A673 (cell line): ENCODE results near the gene FUT8. TPM values are rescaled to one million over a fixed set of nuclear protein-coding genes. Genes with fewer than 3 reads are reported as not detected.
"Not testable (repeated sequence)": the region's sequence is repeated elsewhere in the genome, so short reads cannot be mapped to it uniquely, and the experiment has no call there.

Source experiments
- BruUV-seq: library from RNA; stranded (reverse); fragments of 400-500 nt; replicated peaks from 2 replicates; lab custom pipeline; 2021; lab: Mats Ljungman, UMichigan
- CTCF ChIA-PET: fragments of 300-600 bp; sonication (Branson Sonifier 250); formaldehyde crosslinking; loops from one replicate; lab custom pipeline; 2022; ENCODE audit warnings: antibody characterized with exemption; lab: Charles Lee
- POLR2A ChIA-PET: fragments of 300-600 bp; sonication (Branson Sonifier 250); formaldehyde crosslinking; loops from one replicate; lab custom pipeline; 2022; ENCODE audit warnings: antibody characterized with exemption; ENCODE audit not compliant: low non-redundant PET; lab: Charles Lee
- DNase-seq: peaks from one replicate; pipeline ENCODE4 v3.0.0-alpha.2; 2015; ENCODE audit warnings: low spot score
- H3K27ac ChIP-seq: fragments of 200-600 bp; sonication (generic); 2 replicates; pipeline ENCODE4 v1.5.1; 2016; ENCODE audit warnings: mixed run types, low read depth, mild to moderate bottlenecking, mixed read lengths, antibody characterized with exemption, low read length; ENCODE audit not compliant: poor library complexity, severe bottlenecking
- H3K27me3 ChIP-seq: fragments of 200-600 bp; sonication (generic); replicated peaks from 2 replicates; pipeline ENCODE4 v1.6.1; 2017; ENCODE audit warnings: mixed run types, low read depth, mild to moderate bottlenecking, mixed read lengths, antibody characterized with exemption, low read length; ENCODE audit not compliant: insufficient read depth, poor library complexity
- H3K36me3 ChIP-seq: fragments of 200-600 bp; sonication (generic); 2 replicates; pipeline ENCODE4 v1.6.1; 2016; ENCODE audit warnings: mixed run types, mild to moderate bottlenecking, mixed read lengths, antibody characterized with exemption, low read length; ENCODE audit not compliant: insufficient read depth, poor library complexity, severe bottlenecking
- H3K4me1 ChIP-seq: fragments of 200-600 bp; sonication (generic); 2 replicates; pipeline ENCODE4 v1.6.1; 2017; ENCODE audit warnings: mixed run types, mild to moderate bottlenecking, mixed read lengths, antibody characterized with exemption, low read length; ENCODE audit not compliant: insufficient read depth, poor library complexity, severe bottlenecking
- H3K4me3 ChIP-seq: fragments of 200-600 bp; sonication (generic); 2 replicates; pipeline ENCODE4 v1.5.1; 2016; ENCODE audit warnings: low read depth, mixed run types, mild to moderate bottlenecking, mixed read lengths, low read length; ENCODE audit not compliant: poor library complexity, severe bottlenecking
- H3K9me3 ChIP-seq: fragments of 200-600 bp; sonication (generic); 2 replicates; pipeline ENCODE4 v1.6.1; 2016; ENCODE audit warnings: mixed run types, low read depth, mild to moderate bottlenecking, mixed read lengths, antibody characterized with exemption, low read length; ENCODE audit not compliant: poor library complexity, severe bottlenecking
- CTCF ChIP-seq: fragments of 300-800, 200-600 bp; sonication (generic); conservative IDR thresholded peaks from 2 replicates; pipeline ENCODE4 v1.5.1; 2017; ENCODE audit warnings: low read depth, mild to moderate bottlenecking, antibody characterized with exemption, low read length, moderate library complexity, mixed read lengths
- EZH2 ChIP-seq: fragments of 200-600 bp; sonication (generic); IDR thresholded peaks from 2 replicates; pipeline ENCODE4 v1.6.1; 2017; ENCODE audit warnings: borderline replicate concordance, low read depth, mild to moderate bottlenecking, mixed read lengths, antibody characterized with exemption, low read length; ENCODE audit not compliant: poor library complexity, severe bottlenecking
- intact Hi-C: fragments of 100-400 bp; cut with micrococcal nuclease; formaldehyde crosslinking; loops from one replicate; pipeline ENCODE4 v1.10.0; 2022; ENCODE audit not compliant: unreplicated experiment
- total RNA-seq: library from RNA; stranded (reverse); gene quantifications from 2 replicates; pipeline ENCODE4 v1.2.3, GENCODE V29; 2021

FUT8 gene
- total RNA-seq, 1 experiment from 2014 or later, result 11.0 TPM

GRCh38 chr14:65465584-65465983, 53.1 kb downstream of the FUT8 start:
- Histone ChIP-seq H3K36me3 (no peaks in the 10 kb centered on the region), H3K4me1 (no peaks in the 10 kb centered on the region), H3K4me3 (no peak overlapping the region), H3K9me3 (no peaks in the 10 kb centered on the region), H3K27me3 (no peaks in the 10 kb centered on the region), H3K27ac (no peak overlapping the region)
- ChIA-PET CTCF (no interaction called here), POLR2A (no interaction called here)
- no TSS peak for BruUV-seq
- TF ChIP-seq CTCF (no peak), EZH2 (no peak)
- intact Hi-C loops, result no loop called here
- no peak for DNase-seq

GRCh38 chr14:65467926-65468325, 55.4 kb downstream of the FUT8 start:
- H3K27ac ChIP-seq, DNase-seq, POLR2A ChIA-PET, H3K4me1 ChIP-seq, H3K4me3 ChIP-seq, H3K36me3 ChIP-seq, CTCF ChIA-PET, intact Hi-C loops, H3K27me3 ChIP-seq, H3K9me3 ChIP-seq, BruUV-seq: not testable (repeated sequence)

- ChIA-PET POLR2A (no interaction called here), CTCF (no interaction called here)
- no peak for DNase-seq
These were observed 57.4 kb downstream of the FUT8 start for GRCh38 chr14:65469903-65470302.

More at GRCh38 chr14:65469903-65470302, 57.4 kb downstream of the FUT8 start:
- Histone ChIP-seq H3K9me3 (no peaks in the 10 kb centered on the region), H3K27ac (no peak overlapping the region), H3K4me1 (no peaks in the 10 kb centered on the region), H3K4me3 (no peak overlapping the region), H3K27me3 (no peaks in the 10 kb centered on the region), H3K36me3 (no peaks in the 10 kb centered on the region)
- no TSS peak for BruUV-seq
- TF ChIP-seq EZH2, result no peak
- TF ChIP-seq CTCF, result no peak
- intact Hi-C loops, result no loop called here
